ENCODE measurements around the gene B3GNT3.

B3GNT3 gene

GRCh38 chr19:17835182-17836006 is 40.5 kb downstream of the B3GNT3 start:
- TF ChIP-seq, protein P1, sequence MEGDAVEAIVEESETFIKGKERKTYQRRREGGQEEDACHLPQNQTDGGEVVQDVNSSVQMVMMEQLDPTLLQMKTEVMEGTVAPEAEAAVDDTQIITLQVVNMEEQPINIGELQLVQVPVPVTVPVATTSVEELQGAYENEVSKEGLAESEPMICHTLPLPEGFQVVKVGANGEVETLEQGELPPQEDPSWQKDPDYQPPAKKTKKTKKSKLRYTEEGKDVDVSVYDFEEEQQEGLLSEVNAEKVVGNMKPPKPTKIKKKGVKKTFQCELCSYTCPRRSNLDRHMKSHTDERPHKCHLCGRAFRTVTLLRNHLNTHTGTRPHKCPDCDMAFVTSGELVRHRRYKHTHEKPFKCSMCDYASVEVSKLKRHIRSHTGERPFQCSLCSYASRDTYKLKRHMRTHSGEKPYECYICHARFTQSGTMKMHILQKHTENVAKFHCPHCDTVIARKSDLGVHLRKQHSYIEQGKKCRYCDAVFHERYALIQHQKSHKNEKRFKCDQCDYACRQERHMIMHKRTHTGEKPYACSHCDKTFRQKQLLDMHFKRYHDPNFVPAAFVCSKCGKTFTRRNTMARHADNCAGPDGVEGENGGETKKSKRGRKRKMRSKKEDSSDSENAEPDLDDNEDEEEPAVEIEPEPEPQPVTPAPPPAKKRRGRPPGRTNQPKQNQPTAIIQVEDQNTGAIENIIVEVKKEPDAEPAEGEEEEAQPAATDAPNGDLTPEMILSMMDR (IDR thresholded peaks at IDR 0.05; ENCODE audit: low read depth, low read length, missing control alignments): no peak
- DNase-seq (ENCODE audit: low read depth): no peak
- no peak overlapping the region for H3K4me3 ChIP-seq (ENCODE audit: low read depth, low read length)

GRCh38 chr19:17836530-17836929 is 41.6 kb downstream of the B3GNT3 start:
- no peak overlapping the region for H3K4me3 ChIP-seq (ENCODE audit: low read depth, low read length)
- TF ChIP-seq, protein P1 (IDR thresholded peaks at IDR 0.05; ENCODE audit: low read depth, low read length, missing control alignments): no peak
- DNase-seq (ENCODE audit: low read depth): no peak

DNA sequence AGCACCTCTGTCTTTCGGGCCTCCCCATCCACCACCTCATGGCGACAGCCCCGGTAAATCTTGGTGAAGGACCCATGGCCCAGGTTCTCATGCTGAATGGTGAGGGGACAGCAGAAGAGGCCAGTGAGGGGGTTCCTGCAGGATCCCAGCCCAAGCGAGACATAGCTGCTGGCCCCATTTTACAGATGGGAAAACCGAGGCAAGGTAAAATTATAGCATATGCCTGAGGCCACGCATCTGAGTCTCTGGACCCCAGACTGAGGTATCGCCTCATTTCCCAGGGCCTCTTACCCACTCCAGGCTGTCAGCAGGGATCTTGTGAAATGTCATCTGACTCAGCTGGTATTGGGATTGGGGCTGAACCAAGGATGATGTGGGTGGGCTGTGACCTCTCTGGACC is 43.0 kb downstream of the B3GNT3 start:
- TF ChIP-seq, protein P1 (IDR thresholded peaks at IDR 0.05; ENCODE audit: low read depth, low read length, missing control alignments): no peak
- no peak for DNase-seq (ENCODE audit: low read depth)
- H3K4me3 ChIP-seq (ENCODE audit: low read depth, low read length): no peak overlapping the region

- no peak overlapping the region for H3K4me3 ChIP-seq (ENCODE audit: low read depth, low read length)
- TF ChIP-seq, protein P1 (IDR thresholded peaks at IDR 0.05; ENCODE audit: low read depth, low read length, missing control alignments): no peak
- no peak for DNase-seq (ENCODE audit: low read depth)
Measured at GRCh38 chr19:17840019-17840418, 45.1 kb downstream of the B3GNT3 start.

DNA sequence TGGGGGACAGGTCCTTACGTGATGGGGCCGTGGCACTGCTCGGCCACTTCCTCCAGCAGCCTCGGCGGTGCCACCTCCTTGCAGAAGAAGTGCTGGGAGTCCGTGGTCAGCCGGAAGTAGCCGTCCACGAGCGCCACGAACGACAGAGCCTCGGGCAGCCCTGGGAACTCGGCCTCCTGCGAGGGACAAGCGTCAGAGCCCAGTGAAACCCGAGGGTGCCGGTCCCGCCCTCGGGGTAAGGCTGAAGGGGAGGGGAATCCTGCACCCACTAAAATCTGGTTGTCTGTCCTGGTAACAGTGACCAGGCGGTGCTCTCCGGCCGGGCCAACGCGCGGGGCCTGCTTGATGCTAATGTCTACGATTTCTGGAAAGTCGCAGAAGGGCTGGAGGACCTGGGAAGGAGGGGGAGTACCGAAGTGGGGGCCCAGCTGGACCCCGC is 46.5 kb downstream of the B3GNT3 start:
- no peak overlapping the region for H3K4me3 ChIP-seq (ENCODE audit: low read depth, low read length)
- no peak for DNase-seq (ENCODE audit: low read depth)
- TF ChIP-seq, protein P1 (IDR thresholded peaks at IDR 0.05; ENCODE audit: low read depth, low read length, missing control alignments): no peak

DNA sequence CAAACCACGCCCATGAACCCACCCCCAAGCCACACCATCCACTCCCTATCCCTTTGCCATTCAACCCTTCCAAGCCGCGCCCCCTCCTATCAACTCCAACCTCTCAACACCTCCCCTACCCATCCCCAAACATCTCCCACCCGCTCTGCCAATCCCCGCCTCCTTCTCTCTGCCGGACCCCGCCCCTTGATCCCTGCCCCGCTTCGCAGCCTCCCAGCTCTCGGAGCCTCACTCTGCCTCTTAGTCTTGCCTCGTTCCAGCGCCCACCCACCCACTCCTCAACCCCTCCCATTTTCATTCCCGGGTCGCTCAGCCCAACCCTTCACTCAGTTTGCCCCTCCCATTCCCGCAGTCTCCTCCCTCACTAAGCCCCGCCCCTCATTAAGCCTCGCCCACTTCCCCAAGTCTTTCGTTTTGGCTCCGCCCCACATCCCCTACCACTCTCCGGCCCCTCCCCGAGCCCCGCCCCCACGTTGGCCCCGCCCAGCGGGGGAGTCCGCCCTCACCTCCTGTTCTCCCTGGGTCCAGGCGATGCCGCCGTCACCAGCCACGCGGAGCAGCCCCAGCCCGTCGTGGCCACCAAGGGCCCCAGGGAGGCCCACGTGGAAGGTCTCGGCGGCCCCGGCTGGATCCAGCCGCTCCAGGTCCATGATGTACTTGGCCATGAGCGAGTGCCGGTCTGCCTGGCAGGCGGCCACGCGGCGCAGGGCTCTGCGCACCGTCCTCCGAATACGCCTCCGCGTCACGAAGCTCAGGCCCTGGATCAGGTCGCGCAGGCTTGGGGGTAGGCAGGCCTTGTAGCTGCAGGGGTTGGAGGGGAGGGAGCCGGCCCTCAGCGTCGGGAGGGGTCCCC is 47.1 kb downstream of the B3GNT3 start:
- TF ChIP-seq, protein P1 (IDR thresholded peaks at IDR 0.05; ENCODE audit: low read depth, low read length, missing control alignments): no peak
- DNase-seq (ENCODE audit: low read depth): no peak

More for the DNA sequence above, 47.1 kb downstream of the B3GNT3 start:
- no peak overlapping the region for H3K4me3 ChIP-seq (ENCODE audit: low read depth, low read length)
